ENCODE results near the gene GPR18. TPM values are rescaled to one million over a fixed set of nuclear protein-coding genes. Genes with fewer than 3 reads are reported as not detected.

GPR18 gene
- total RNA-seq, 1 experiment from 2014 or later = not detected

- POLR2A ChIA-PET (ENCODE audit: low non-redundant PET) = no interaction called here
- intact Hi-C loops (cut with micrococcal nuclease; ENCODE audit: unreplicated experiment) = no loop called here
- no peak for TF ChIP-seq CTCF (conservative IDR thresholded peaks at IDR 0.05; ENCODE audit: low read depth, low read length)
- TF ChIP-seq EZH2 (IDR thresholded peaks at IDR 0.05; ENCODE audit: borderline replicate concordance, low read depth, low read length, poor library complexity, severe bottlenecking) = no peak
- Histone ChIP-seq H3K9me3 (ENCODE audit: low read depth, low read length, poor library complexity, severe bottlenecking) (no peaks in the 10 kb centered on the region), H3K27me3 (replicated peaks; ENCODE audit: insufficient read depth, low read depth, low read length, poor library complexity) (no peaks in the 10 kb centered on the region), H3K36me3 (ENCODE audit: insufficient read depth, low read length, poor library complexity, severe bottlenecking) (no peaks in the 10 kb centered on the region), H3K4me3 (ENCODE audit: low read depth, low read length, poor library complexity, severe bottlenecking) (no peak overlapping the region), H3K4me1 (ENCODE audit: insufficient read depth, low read length, poor library complexity, severe bottlenecking) (no peaks in the 10 kb centered on the region), H3K27ac (ENCODE audit: low read depth, low read length, poor library complexity, severe bottlenecking) (no peak overlapping the region)
- CTCF ChIA-PET = no interaction called here
- no TSS peak for BruUV-seq (replicated peaks)
- DNase-seq (ENCODE audit: low spot score) = no peak
Observed at GRCh38 chr13:99301056-99301838, 43.1 kb upstream of the GPR18 start.

DNA sequence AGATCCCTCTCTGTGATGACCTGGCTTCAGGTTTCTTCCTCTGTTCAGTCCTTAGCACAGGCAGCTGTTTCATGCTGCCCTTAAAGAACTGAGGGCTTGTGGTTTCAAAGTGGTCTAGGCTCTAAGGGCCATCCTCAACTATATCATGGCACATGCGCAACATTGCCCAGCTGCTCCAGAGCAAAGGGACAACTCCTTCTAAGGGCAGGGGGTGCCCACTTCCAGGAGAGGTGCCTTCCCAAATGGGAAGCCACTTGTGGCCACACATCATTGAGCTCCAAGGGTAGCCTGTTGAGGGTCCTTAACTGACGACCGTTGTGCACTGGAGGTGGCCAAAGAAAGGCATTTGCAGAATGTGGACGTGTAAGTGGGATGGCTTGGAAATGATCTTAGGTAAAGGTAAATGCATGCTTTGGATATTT lies 41.8 kb upstream of the GPR18 start:
- intact Hi-C loops (cut with micrococcal nuclease; ENCODE audit: unreplicated experiment) = no loop called here
- Histone ChIP-seq H3K9me3 (ENCODE audit: low read depth, low read length, poor library complexity, severe bottlenecking) (no peaks in the 10 kb centered on the region), H3K27ac (ENCODE audit: low read depth, low read length, poor library complexity, severe bottlenecking) (no peak overlapping the region), H3K27me3 (replicated peaks; ENCODE audit: insufficient read depth, low read depth, low read length, poor library complexity) (no peaks in the 10 kb centered on the region), H3K4me1 (ENCODE audit: insufficient read depth, low read length, poor library complexity, severe bottlenecking) (no peaks in the 10 kb centered on the region), H3K36me3 (ENCODE audit: insufficient read depth, low read length, poor library complexity, severe bottlenecking) (no peaks in the 10 kb centered on the region), H3K4me3 (ENCODE audit: low read depth, low read length, poor library complexity, severe bottlenecking) (no peak overlapping the region)
- TF ChIP-seq EZH2 (IDR thresholded peaks at IDR 0.05; ENCODE audit: borderline replicate concordance, low read depth, low read length, poor library complexity, severe bottlenecking) (no peak), CTCF (conservative IDR thresholded peaks at IDR 0.05; ENCODE audit: low read depth, low read length) (no peak)
- ChIA-PET CTCF (no interaction called here), POLR2A (ENCODE audit: low non-redundant PET) (interaction anchor here (0.6 kb wide), 1 partner anchor 809 kb away, joined by 3 read pairs; no protein-coding TSS in a partner anchor)
- DNase-seq (ENCODE audit: low spot score) = no peak
- BruUV-seq (replicated peaks) = no TSS peak

DNA sequence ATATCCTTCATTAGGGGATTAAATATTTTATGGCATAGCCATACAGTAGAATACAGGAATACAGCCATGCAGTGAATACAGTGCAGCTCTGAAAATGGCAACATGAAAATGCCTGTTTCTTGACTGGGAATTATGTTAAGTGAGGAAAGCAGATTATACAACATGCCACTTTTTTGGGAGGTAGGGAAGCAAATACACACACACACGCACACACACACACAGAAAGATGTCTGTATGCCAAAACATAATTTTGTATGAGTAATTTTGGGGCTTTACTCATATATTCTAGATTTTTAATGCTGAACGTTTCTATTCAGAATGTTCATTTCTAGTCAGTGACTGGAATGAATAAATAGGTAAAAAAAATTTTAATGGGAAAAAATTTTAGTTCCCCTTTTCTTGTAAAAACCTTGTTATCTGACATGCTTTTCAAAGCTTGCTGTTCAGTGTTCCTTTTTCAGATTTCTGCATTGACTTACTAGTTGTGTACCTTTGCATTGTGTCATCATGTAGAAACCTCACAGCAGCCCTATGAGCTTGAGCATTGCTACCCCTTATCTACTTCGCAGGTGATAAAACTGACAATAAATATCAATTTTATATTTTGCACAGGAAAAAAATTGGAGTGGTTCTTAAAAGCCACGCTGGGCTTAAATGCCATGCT lies 41.2 kb upstream of the GPR18 start:
- Histone ChIP-seq H3K4me1 (ENCODE audit: insufficient read depth, low read length, poor library complexity, severe bottlenecking) (no peaks in the 10 kb centered on the region), H3K4me3 (ENCODE audit: low read depth, low read length, poor library complexity, severe bottlenecking) (no peak overlapping the region), H3K27ac (ENCODE audit: low read depth, low read length, poor library complexity, severe bottlenecking) (no peak overlapping the region), H3K36me3 (ENCODE audit: insufficient read depth, low read length, poor library complexity, severe bottlenecking) (no peaks in the 10 kb centered on the region), H3K9me3 (ENCODE audit: low read depth, low read length, poor library complexity, severe bottlenecking) (no peaks in the 10 kb centered on the region), H3K27me3 (replicated peaks; ENCODE audit: insufficient read depth, low read depth, low read length, poor library complexity) (no peaks in the 10 kb centered on the region)
- DNase-seq (ENCODE audit: low spot score) = no peak
- intact Hi-C loops (cut with micrococcal nuclease; ENCODE audit: unreplicated experiment) = no loop called here
- TF ChIP-seq CTCF (conservative IDR thresholded peaks at IDR 0.05; ENCODE audit: low read depth, low read length) (no peak), EZH2 (IDR thresholded peaks at IDR 0.05; ENCODE audit: borderline replicate concordance, low read depth, low read length, poor library complexity, severe bottlenecking) (no peak)
- POLR2A ChIA-PET (ENCODE audit: low non-redundant PET) = no interaction called here
- no TSS peak for BruUV-seq (replicated peaks)
- CTCF ChIA-PET = no interaction called here
